Astrocyte (in vitro differentiated cells and primary cell): Measurements from ENCODE around the gene OSCP1. TPM values are rescaled to one million over a fixed set of nuclear protein-coding genes. Genes with fewer than 3 reads are reported as not detected.
A peak's percentile ranks its signal among the peaks of the same experiment; 100 is the strongest.
"Not testable (repeated sequence)": the region's sequence is repeated elsewhere in the genome, so short reads cannot be mapped to it uniquely, and the experiment has no call there.

ENCODE experiments used
- DNase-seq: peaks from one replicate; pipeline ENCODE4 v3.0.0-alpha.2; 2010; ENCODE audit warnings: low read depth
- FAIRE-seq: peaks from 2 replicates; lab custom pipeline; 2011; peaks lifted over from hg19 to GRCh38; lab: Jason Lieb, UNC
- H2AFZ ChIP-seq: 2 replicates; pipeline ENCODE4 v1.6.0; 2012; ENCODE audit warnings: low read depth, low read length, inconsistent platforms
- H3K27ac ChIP-seq: 2 replicates; pipeline ENCODE4 v1.5.1; 2011; ENCODE audit warnings: low read depth, low read length, inconsistent platforms
- H3K27me3 ChIP-seq: 2 replicates; pipeline ENCODE4 v1.6.0; 2011; ENCODE audit warnings: low read length, inconsistent platforms; ENCODE audit not compliant: insufficient read depth
- H3K36me3 ChIP-seq: 2 replicates; pipeline ENCODE4 v1.5.1; 2011; ENCODE audit warnings: low read length, inconsistent platforms; ENCODE audit not compliant: insufficient read depth
- H3K4me1 ChIP-seq: 2 replicates; pipeline ENCODE4 v1.5.1; 2011; ENCODE audit warnings: low read length, inconsistent platforms; ENCODE audit not compliant: insufficient read depth
- H3K4me2 ChIP-seq: 2 replicates; pipeline ENCODE4 v1.6.0; 2012; ENCODE audit warnings: low read length, inconsistent platforms
- H3K4me3 ChIP-seq: 2 replicates; pipeline ENCODE4 v1.5.1; 2011; ENCODE audit warnings: low read depth, mild to moderate bottlenecking, low read length, inconsistent platforms; ENCODE audit not compliant: insufficient read depth
- H3K79me2 ChIP-seq: 2 replicates; pipeline ENCODE4 v1.6.0; 2012; ENCODE audit warnings: mild to moderate bottlenecking, low read length, inconsistent platforms; ENCODE audit not compliant: insufficient read depth
- H3K9ac ChIP-seq: 2 replicates; pipeline ENCODE4 v1.6.0; 2012; ENCODE audit warnings: mild to moderate bottlenecking, low read length, inconsistent platforms
- H3K9me3 ChIP-seq: 2 replicates; pipeline ENCODE4 v1.5.1; 2012; ENCODE audit warnings: low read depth, mild to moderate bottlenecking, low read length, inconsistent platforms; ENCODE audit not compliant: insufficient read depth
- H4K20me1 ChIP-seq: 2 replicates; pipeline ENCODE4 v1.6.0; 2012; ENCODE audit warnings: low read length, inconsistent platforms; ENCODE audit not compliant: insufficient read depth
- H3K27ac Mint-ChIP-seq: one replicate; pipeline ENCODE4 v1.8.0; 2021; ENCODE audit warnings: mild to moderate bottlenecking, mixed read lengths; ENCODE audit not compliant: unreplicated experiment
- H3K27me3 Mint-ChIP-seq: one replicate; pipeline ENCODE4 v1.8.0; 2021; ENCODE audit warnings: low read depth, mixed read lengths; ENCODE audit not compliant: unreplicated experiment
- H3K36me3 Mint-ChIP-seq: one replicate; pipeline ENCODE4 v1.8.0; 2021; ENCODE audit warnings: low read depth, mixed read lengths; ENCODE audit not compliant: unreplicated experiment
- H3K4me1 Mint-ChIP-seq: one replicate; pipeline ENCODE4 v1.8.0; 2021; ENCODE audit warnings: low read depth, mixed read lengths; ENCODE audit not compliant: unreplicated experiment
- H3K4me3 Mint-ChIP-seq: one replicate; pipeline ENCODE4 v1.8.0; 2021; ENCODE audit warnings: mild to moderate bottlenecking, moderate library complexity, mixed read lengths; ENCODE audit not compliant: unreplicated experiment
- H3K9me3 Mint-ChIP-seq: one replicate; pipeline ENCODE4 v1.8.0; 2021; ENCODE audit warnings: mild to moderate bottlenecking, mixed read lengths; ENCODE audit not compliant: unreplicated experiment
- EZH2 ChIP-seq: IDR thresholded peaks from 2 replicates; pipeline ENCODE4 v1.6.1; 2012; ENCODE audit warnings: mild to moderate bottlenecking, low read length, inconsistent platforms; ENCODE audit not compliant: insufficient read depth
- total RNA-seq: library from RNA; stranded (reverse); gene quantifications from 2 replicates; pipeline ENCODE4 v1.2.1, GENCODE V29; 2021
- TF ChIP-seq, protein P1 (sequence below): IDR thresholded peaks from 2 replicates; pipeline ENCODE4 v1.5.1; 2011; ENCODE audit warnings: low read depth, mild to moderate bottlenecking, inconsistent platforms, low read length, moderate library complexity; ENCODE audit not compliant: insufficient read depth

OSCP1 gene
- total RNA-seq, 1 donor from 2014 or later = 6.3 TPM

DNA sequence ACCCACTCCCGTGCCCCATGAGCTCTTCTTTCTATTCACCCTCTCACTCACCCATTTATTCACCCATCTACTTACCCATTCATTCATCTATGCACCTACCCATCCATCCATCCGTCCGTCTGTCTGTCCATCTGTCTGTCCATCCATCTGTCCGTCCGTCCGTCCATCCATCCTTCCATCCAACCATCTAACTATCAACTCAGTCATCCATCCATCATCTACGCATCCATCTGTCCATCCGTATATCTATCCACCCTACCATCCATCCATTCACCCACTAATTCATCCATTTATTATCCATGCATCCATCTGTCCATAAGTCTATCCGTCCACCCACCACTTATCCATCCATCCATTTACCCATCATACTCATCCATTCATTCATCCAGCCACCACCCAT, 43.3 kb upstream of the OSCP1 start:
- H3K27ac ChIP-seq = no peak overlapping the region
- DNase-seq (no peak), FAIRE-seq (no peak)
- no peaks in the 10 kb centered on the region for H3K36me3 ChIP-seq
- no peaks in the 10 kb centered on the region for H3K79me2 ChIP-seq
- Mint-ChIP-seq H3K4me1 (no peaks in the 10 kb centered on the region), H3K36me3 (no peaks in the 10 kb centered on the region), H3K27ac (peak overlapping the region; percentile 3), H3K4me3 (no peak overlapping the region), H3K9me3 (peaks cover 3% of the 10 kb centered on the region), H3K27me3 (peaks cover 12% of the 10 kb centered on the region)
- no peak for TF ChIP-seq EZH2
- TF ChIP-seq, protein P1, sequence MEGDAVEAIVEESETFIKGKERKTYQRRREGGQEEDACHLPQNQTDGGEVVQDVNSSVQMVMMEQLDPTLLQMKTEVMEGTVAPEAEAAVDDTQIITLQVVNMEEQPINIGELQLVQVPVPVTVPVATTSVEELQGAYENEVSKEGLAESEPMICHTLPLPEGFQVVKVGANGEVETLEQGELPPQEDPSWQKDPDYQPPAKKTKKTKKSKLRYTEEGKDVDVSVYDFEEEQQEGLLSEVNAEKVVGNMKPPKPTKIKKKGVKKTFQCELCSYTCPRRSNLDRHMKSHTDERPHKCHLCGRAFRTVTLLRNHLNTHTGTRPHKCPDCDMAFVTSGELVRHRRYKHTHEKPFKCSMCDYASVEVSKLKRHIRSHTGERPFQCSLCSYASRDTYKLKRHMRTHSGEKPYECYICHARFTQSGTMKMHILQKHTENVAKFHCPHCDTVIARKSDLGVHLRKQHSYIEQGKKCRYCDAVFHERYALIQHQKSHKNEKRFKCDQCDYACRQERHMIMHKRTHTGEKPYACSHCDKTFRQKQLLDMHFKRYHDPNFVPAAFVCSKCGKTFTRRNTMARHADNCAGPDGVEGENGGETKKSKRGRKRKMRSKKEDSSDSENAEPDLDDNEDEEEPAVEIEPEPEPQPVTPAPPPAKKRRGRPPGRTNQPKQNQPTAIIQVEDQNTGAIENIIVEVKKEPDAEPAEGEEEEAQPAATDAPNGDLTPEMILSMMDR = no peak
- H3K27me3 ChIP-seq = peaks cover 7% of the 10 kb centered on the region
- H3K9ac ChIP-seq = no peak overlapping the region
- H3K4me3 ChIP-seq = no peak overlapping the region
- no peak overlapping the region for H3K4me2 ChIP-seq
- H3K9me3 ChIP-seq = no peaks in the 10 kb centered on the region
- H3K4me1 ChIP-seq = no peaks in the 10 kb centered on the region
- no peaks in the 10 kb centered on the region for H4K20me1 ChIP-seq
- no peak overlapping the region for H2AFZ ChIP-seq

DNA sequence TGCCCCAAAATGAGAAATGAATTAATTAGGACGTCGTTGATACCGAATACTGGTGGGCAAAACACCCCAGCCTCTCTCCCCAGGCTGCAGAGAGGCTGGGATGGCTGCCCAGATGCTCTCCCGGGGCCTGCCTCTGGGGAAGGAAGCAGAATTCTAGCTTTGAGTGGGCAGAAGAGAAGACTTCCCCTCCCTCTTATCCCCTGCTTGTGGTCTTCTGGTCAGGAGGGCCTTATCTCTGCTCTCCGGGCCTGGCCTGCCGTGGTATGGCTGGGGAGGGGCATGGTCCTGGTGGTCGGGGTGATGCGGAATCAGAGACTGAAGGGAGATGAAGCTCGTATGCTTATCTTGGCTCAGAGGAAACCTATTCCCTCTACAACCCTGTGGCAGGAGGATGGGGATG, 42.2 kb upstream of the OSCP1 start:
- Histone ChIP-seq H3K9me3 (no peaks in the 10 kb centered on the region), H3K79me2 (no peaks in the 10 kb centered on the region), H3K4me2 (no peak overlapping the region), H3K9ac (no peak overlapping the region), H3K27ac (no peak overlapping the region), H3K36me3 (no peaks in the 10 kb centered on the region), H4K20me1 (no peaks in the 10 kb centered on the region), H3K4me1 (no peaks in the 10 kb centered on the region), H3K4me3 (no peak overlapping the region), H3K27me3 (no peaks in the 10 kb centered on the region), H2AFZ (no peak overlapping the region)
- H3K9me3 Mint-ChIP-seq = peaks cover 3% of the 10 kb centered on the region
- FAIRE-seq (no peak), DNase-seq (no peak)
- no peak overlapping the region for H3K4me3 Mint-ChIP-seq
- H3K27ac Mint-ChIP-seq = no peak overlapping the region
- TF ChIP-seq, protein P1 = no peak
- no peak for TF ChIP-seq EZH2
- H3K4me1 Mint-ChIP-seq = no peaks in the 10 kb centered on the region
- H3K36me3 Mint-ChIP-seq = no peaks in the 10 kb centered on the region
- H3K27me3 Mint-ChIP-seq = peaks cover 12% of the 10 kb centered on the region

DNA sequence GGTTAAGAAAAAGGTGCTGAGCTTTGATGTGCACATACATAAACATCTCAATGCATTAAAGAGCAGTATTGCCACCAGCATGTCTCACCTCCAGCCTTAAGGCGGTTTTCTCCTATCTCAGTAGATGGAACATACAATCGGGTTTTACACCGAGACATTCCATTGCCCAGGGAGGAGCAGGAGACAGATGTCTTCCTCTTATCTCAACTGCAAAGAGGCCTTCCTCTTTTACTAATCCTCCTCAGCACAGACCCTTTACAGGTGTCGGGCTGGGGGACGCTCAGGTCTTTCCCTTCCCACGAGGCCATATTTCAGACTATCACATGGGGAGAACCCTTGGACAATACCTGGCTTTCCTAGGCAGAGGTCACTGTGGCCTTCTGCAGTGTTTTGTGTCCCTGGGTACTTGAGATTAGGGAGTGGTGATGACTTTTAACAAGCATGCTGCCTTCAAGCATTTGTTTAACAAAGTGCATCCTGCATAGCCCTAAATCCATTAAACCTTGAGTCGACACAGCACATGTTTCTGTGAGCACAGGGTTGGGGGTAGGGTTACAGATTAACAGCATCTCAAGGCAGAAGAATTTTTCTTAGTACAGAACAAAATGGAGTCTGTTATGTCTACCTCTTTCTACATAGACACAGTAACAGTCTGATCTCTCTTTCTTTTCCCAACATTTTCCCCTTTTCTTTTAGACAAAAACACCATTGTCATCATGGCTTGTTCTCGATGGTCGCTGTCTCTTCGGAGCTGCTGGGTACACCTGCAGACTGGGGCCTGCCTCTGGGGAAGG, 39.2 kb upstream of the OSCP1 start:
- H3K9me3 Mint-ChIP-seq, H3K4me1 Mint-ChIP-seq, H3K9ac ChIP-seq, H3K4me1 ChIP-seq, H3K4me2 ChIP-seq, H3K9me3 ChIP-seq, H3K36me3 ChIP-seq, H3K4me3 Mint-ChIP-seq, H3K27ac ChIP-seq, DNase-seq, H3K36me3 Mint-ChIP-seq, FAIRE-seq, H3K4me3 ChIP-seq, H4K20me1 ChIP-seq, H3K27ac Mint-ChIP-seq, H3K27me3 ChIP-seq, H3K79me2 ChIP-seq, H2AFZ ChIP-seq: not testable (repeated sequence)
- H3K27me3 Mint-ChIP-seq = peaks cover 11% of the 10 kb centered on the region
